DMS79 (cell line): ENCODE data around the gene HCRT.
"Not testable (repeated sequence)": the region's sequence is repeated elsewhere in the genome, so short reads cannot be mapped to it uniquely, and the experiment has no call there.

Experiments used
- DNase-seq: peaks from one replicate; lab custom pipeline; 2025; lab: John Stamatoyannopoulos, UW

Gene HCRT

GRCh38 chr17:42184713-42185620, at the start of gene HCRT:
Gene HCRT (minus strand): TSS chr17:42185452. CDS start chr17:42185365, 87 bp downstream.
- DNase-seq, result no peak

GRCh38 chr17:42233994-42234393, 48.7 kb upstream of the HCRT start:
- DNase-seq, result no peak

GRCh38 chr17:42233156-42233555, 47.9 kb upstream of the HCRT start:
- DNase-seq, result no peak

GRCh38 chr17:42230225-42230624, 45.0 kb upstream of the HCRT start:
- DNase-seq, result no peak

- no peak for DNase-seq
These were observed 42.8 kb upstream of the HCRT start for GRCh38 chr17:42227849-42228700.

GRCh38 chr17:42225646-42226045, 40.4 kb upstream of the HCRT start:
- DNase-seq, result no peak

- DNase-seq, result no peak
These were observed 39.4 kb upstream of the HCRT start for GRCh38 chr17:42224651-42225050.

- DNase-seq, result no peak
These were observed 36.9 kb upstream of the HCRT start for GRCh38 chr17:42221886-42222745.

- DNase-seq, result not testable (repeated sequence)
These were observed 34.0 kb upstream of the HCRT start for GRCh38 chr17:42219280-42219679.

GRCh38 chr17:42214156-42214555, 28.9 kb upstream of the HCRT start:
- no peak for DNase-seq

GRCh38 chr17:42212382-42212781, 27.1 kb upstream of the HCRT start:
- DNase-seq, result no peak

- DNase-seq, result not testable (repeated sequence)
These were observed 26.7 kb upstream of the HCRT start for GRCh38 chr17:42211921-42212341.

- DNase-seq, result no peak
These were observed 24.8 kb upstream of the HCRT start for GRCh38 chr17:42210046-42210445.

- DNase-seq, result not testable (repeated sequence)
These were observed 20.9 kb upstream of the HCRT start for GRCh38 chr17:42206153-42206612.

GRCh38 chr17:42203354-42203753, 18.1 kb upstream of the HCRT start:
- DNase-seq, result no peak

GRCh38 chr17:42202696-42203095, 17.4 kb upstream of the HCRT start:
- no peak for DNase-seq

- DNase-seq, result no peak
These were observed 16.9 kb upstream of the HCRT start for GRCh38 chr17:42202159-42202558.

- no peak for DNase-seq
These were observed 16.2 kb upstream of the HCRT start for GRCh38 chr17:42201458-42201772.

GRCh38 chr17:42200706-42201457, 15.6 kb upstream of the HCRT start:
- DNase-seq, result no peak

- DNase-seq, result no peak
These were observed 14.3 kb upstream of the HCRT start for GRCh38 chr17:42199416-42200011.

GRCh38 chr17:42198897-42199296, 13.6 kb upstream of the HCRT start:
- DNase-seq, result no peak
